Upper lobe of left lung (tissue), 4 donors: Measurements from ENCODE around the gene GOLIM4.

Experiments
- EP300 ChIP-seq, 4 donors: sonication (generic); formaldehyde crosslinking; IDR thresholded peaks; one replicate each; pipeline ENCODE4 v1.5.1; 2017; ENCODE audit warnings: antibody characterized with exemption in 4 of 4, control low read depth in 2 of 4
- POLR2A ChIP-seq, 4 donors: fragments of 450-650 bp; IDR thresholded peaks; one replicate each; pipeline ENCODE4 v1.5.1; 2016 to 2017; ENCODE audit warnings: antibody characterized with exemption in 4 of 4, mild to moderate bottlenecking in 2 of 4

GRCh38 chr3:167983583-167983982 is 112.1 kb downstream of the GOLIM4 start:
- TF ChIP-seq EP300 (IDR thresholded peaks at IDR 0.05) (no peak), POLR2A (IDR thresholded peaks at IDR 0.05) (no peak)
